HFF-Myc (cell line): ENCODE measurements around the gene RALGAPB.

Experiments used
- DNase-seq: peaks from one replicate; pipeline ENCODE4 v3.0.0-alpha.2; 2011; ENCODE audit warnings: low read depth; ENCODE audit errors: extremely low read depth
- H3K4me3 ChIP-seq: replicated peaks from 2 replicates; pipeline ENCODE4 v1.5.1; 2011; ENCODE audit warnings: low read depth, mild to moderate bottlenecking, control low read depth, low read length
- TF ChIP-seq, protein P1 (sequence below): IDR thresholded peaks from 2 replicates; pipeline ENCODE4 v1.5.1; 2012; ENCODE audit warnings: mild to moderate bottlenecking, low read depth, low read length, control low read depth; ENCODE audit errors: missing control alignments

RALGAPB gene

GRCh38 chr20:38600057-38600456, 127.4 kb downstream of the RALGAPB start:
- TF ChIP-seq, protein P1, sequence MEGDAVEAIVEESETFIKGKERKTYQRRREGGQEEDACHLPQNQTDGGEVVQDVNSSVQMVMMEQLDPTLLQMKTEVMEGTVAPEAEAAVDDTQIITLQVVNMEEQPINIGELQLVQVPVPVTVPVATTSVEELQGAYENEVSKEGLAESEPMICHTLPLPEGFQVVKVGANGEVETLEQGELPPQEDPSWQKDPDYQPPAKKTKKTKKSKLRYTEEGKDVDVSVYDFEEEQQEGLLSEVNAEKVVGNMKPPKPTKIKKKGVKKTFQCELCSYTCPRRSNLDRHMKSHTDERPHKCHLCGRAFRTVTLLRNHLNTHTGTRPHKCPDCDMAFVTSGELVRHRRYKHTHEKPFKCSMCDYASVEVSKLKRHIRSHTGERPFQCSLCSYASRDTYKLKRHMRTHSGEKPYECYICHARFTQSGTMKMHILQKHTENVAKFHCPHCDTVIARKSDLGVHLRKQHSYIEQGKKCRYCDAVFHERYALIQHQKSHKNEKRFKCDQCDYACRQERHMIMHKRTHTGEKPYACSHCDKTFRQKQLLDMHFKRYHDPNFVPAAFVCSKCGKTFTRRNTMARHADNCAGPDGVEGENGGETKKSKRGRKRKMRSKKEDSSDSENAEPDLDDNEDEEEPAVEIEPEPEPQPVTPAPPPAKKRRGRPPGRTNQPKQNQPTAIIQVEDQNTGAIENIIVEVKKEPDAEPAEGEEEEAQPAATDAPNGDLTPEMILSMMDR: no peak

GRCh38 chr20:38601216-38602184, 128.9 kb downstream of the RALGAPB start, which contains the start of gene ARHGAP40:
TSS of gene ARHGAP40 (plus strand) at chr20:38601809.
- TF ChIP-seq, protein P1: no peak
- no peak for DNase-seq
- 0 out of 2 replicates have a peak within 1 kb of the TSS, but pooled peaks have one; percentile 2 for H3K4me3 ChIP-seq

More at GRCh38 chr20:38600057-38600456, 127.4 kb downstream of the RALGAPB start:
- H3K4me3 ChIP-seq: no peak overlapping the region
- no peak for DNase-seq

GRCh38 chr20:38602185-38602581, 129.5 kb downstream of the RALGAPB start:
- TF ChIP-seq, protein P1: no peak
- DNase-seq: no peak
- no peak overlapping the region for H3K4me3 ChIP-seq

DNA sequence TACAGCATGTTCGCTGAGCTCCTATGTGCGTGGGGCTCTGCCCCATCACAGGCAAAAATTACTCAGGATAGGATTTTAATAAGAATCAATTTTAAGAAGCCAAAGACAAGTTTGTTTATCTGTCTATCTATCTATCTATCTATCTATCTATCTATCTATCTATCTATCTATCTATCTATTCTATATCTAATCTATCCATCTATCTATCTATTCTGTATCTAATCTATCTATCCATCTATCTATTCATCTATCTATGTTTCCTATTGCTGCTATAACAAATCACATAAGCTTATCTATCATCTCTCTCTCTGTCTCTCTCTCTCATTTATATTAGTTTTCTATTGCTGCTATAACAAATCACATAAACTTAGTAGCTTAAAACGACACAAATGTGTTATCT, 130.6 kb downstream of the RALGAPB start:
- H3K4me3 ChIP-seq: no peak overlapping the region
- DNase-seq: no peak
- TF ChIP-seq, protein P1: no peak

DNA sequence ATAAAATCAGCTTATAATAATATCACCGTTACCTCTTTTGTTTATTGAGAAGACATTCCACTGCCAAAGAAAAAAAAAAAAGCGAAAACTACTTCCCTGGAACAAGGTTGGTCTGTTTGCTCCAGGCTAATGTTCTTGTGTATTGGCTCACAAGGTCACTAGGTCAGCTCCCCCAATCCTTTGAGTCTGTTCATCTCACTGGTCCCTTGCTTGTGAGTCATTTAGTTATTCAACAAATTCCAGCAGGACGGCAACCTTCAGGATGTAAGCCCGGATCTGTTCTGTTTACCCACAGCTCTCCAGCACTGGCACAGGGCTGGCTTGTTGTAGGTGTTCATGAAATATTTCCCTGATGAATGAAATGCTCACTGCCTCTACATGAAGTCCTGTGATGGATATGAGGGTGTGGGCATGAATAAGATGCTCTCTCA, 132.2 kb downstream of the RALGAPB start:
- H3K4me3 ChIP-seq: no peak overlapping the region
- TF ChIP-seq, protein P1: no peak
- peak; percentile 6 for DNase-seq

GRCh38 chr20:38607351-38607750, 134.7 kb downstream of the RALGAPB start:
- TF ChIP-seq, protein P1: no peak
- no peak overlapping the region for H3K4me3 ChIP-seq
- no peak for DNase-seq
